HUES48 (cell line): ENCODE results near the gene TMEM240.
"Not testable (repeated sequence)": the region's sequence is repeated elsewhere in the genome, so short reads cannot be mapped to it uniquely, and the experiment has no call there.

ENCODE experiments used
- H3K27ac ChIP-seq: one replicate; pipeline ENCODE4 v1.7.0; 2013; ENCODE audit warnings: low read depth, low read length, inconsistent platforms
- H3K27me3 ChIP-seq: 2 replicates; pipeline ENCODE4 v1.6.1; 2013; ENCODE audit warnings: mild to moderate bottlenecking, low read length; ENCODE audit not compliant: control insufficient read depth, insufficient read depth
- H3K36me3 ChIP-seq: 2 replicates; pipeline ENCODE4 v1.6.1; 2013; ENCODE audit warnings: low read length; ENCODE audit not compliant: control insufficient read depth, insufficient read depth
- H3K4me1 ChIP-seq: 2 replicates; pipeline ENCODE4 v1.6.1; 2013; ENCODE audit warnings: mild to moderate bottlenecking, low read length; ENCODE audit not compliant: control insufficient read depth, insufficient read depth
- H3K4me3 ChIP-seq: 2 replicates; pipeline ENCODE4 v1.5.1; 2013; ENCODE audit warnings: mild to moderate bottlenecking, low read depth, low read length
- H3K9ac ChIP-seq: 2 replicates; pipeline ENCODE4 v1.6.1; 2013; ENCODE audit warnings: mild to moderate bottlenecking, low read depth, low read length, moderate library complexity
- H3K9me3 ChIP-seq: 2 replicates; pipeline ENCODE4 v1.6.1; 2013; ENCODE audit warnings: low read length; ENCODE audit not compliant: control insufficient read depth, insufficient read depth

Gene TMEM240

GRCh38 chr1:1519805-1520505 lies 20.5 kb downstream of the TMEM240 start:
- H3K4me3 ChIP-seq, H3K4me1 ChIP-seq, H3K9ac ChIP-seq, H3K9me3 ChIP-seq, H3K27me3 ChIP-seq, H3K27ac ChIP-seq: not testable (repeated sequence)
- H3K36me3 ChIP-seq: peaks cover 40% of the 10 kb centered on the region

- H3K27ac ChIP-seq: not testable (repeated sequence)
Observed at GRCh38 chr1:1518621-1519007, 21.8 kb downstream of the TMEM240 start.

GRCh38 chr1:1517973-1518620 lies 22.3 kb downstream of the TMEM240 start:
- no peak overlapping the region for H3K9ac ChIP-seq
- no peaks in the 10 kb centered on the region for H3K4me1 ChIP-seq
- H3K27ac ChIP-seq: no peak overlapping the region
- no peaks in the 10 kb centered on the region for H3K9me3 ChIP-seq
- no peaks in the 10 kb centered on the region for H3K27me3 ChIP-seq
- peaks cover 38% of the 10 kb centered on the region for H3K36me3 ChIP-seq
- no peak overlapping the region for H3K4me3 ChIP-seq

More at GRCh38 chr1:1518621-1519007, 21.8 kb downstream of the TMEM240 start:
- H3K36me3 ChIP-seq: peaks cover 38% of the 10 kb centered on the region
- H3K9ac ChIP-seq, H3K4me1 ChIP-seq, H3K4me3 ChIP-seq, H3K27me3 ChIP-seq, H3K9me3 ChIP-seq: not testable (repeated sequence)

- not testable (repeated sequence) for H3K27ac ChIP-seq, H3K9ac ChIP-seq, H3K27me3 ChIP-seq, H3K4me1 ChIP-seq, H3K4me3 ChIP-seq, H3K9me3 ChIP-seq
- H3K36me3 ChIP-seq: peaks cover 36% of the 10 kb centered on the region
Observed at GRCh38 chr1:1516923-1517322, 23.5 kb downstream of the TMEM240 start.

GRCh38 chr1:1514376-1514775 lies 26.0 kb downstream of the TMEM240 start:
- H3K36me3 ChIP-seq: peaks cover 20% of the 10 kb centered on the region
- not testable (repeated sequence) for H3K9ac ChIP-seq, H3K9me3 ChIP-seq, H3K4me3 ChIP-seq, H3K27me3 ChIP-seq, H3K27ac ChIP-seq, H3K4me1 ChIP-seq

GRCh38 chr1:1513675-1514074 lies 26.7 kb downstream of the TMEM240 start:
- not testable (repeated sequence) for H3K27me3 ChIP-seq, H3K9ac ChIP-seq, H3K27ac ChIP-seq, H3K4me3 ChIP-seq, H3K4me1 ChIP-seq, H3K9me3 ChIP-seq
- H3K36me3 ChIP-seq: peaks cover 20% of the 10 kb centered on the region

- H3K4me1 ChIP-seq, H3K9me3 ChIP-seq, H3K27ac ChIP-seq, H3K9ac ChIP-seq, H3K27me3 ChIP-seq: not testable (repeated sequence)
- peak overlapping the region; percentile 88 for H3K4me3 ChIP-seq
- peaks cover 13% of the 10 kb centered on the region for H3K36me3 ChIP-seq
Observed at GRCh38 chr1:1512425-1512824, 28.0 kb downstream of the TMEM240 start.

GRCh38 chr1:1511533-1512285 lies 28.7 kb downstream of the TMEM240 start, which contains the start of gene ATAD3A:
ATAD3A (plus strand) TSS chr1:1512162; CDS start chr1:1512269, 107 bp downstream.
- Histone ChIP-seq H3K4me1 (no peaks in the 10 kb centered on the region), H3K27ac (peak within 1 kb of the TSS; percentile 94), H3K9me3 (no peaks in the 10 kb centered on the region), H3K27me3 (no peaks in the 10 kb centered on the region), H3K4me3 (peak within 1 kb of the TSS; percentile 88), H3K36me3 (peaks cover 10% of the 10 kb centered on the region), H3K9ac (peak within 1 kb of the TSS; percentile 90)

DNA sequence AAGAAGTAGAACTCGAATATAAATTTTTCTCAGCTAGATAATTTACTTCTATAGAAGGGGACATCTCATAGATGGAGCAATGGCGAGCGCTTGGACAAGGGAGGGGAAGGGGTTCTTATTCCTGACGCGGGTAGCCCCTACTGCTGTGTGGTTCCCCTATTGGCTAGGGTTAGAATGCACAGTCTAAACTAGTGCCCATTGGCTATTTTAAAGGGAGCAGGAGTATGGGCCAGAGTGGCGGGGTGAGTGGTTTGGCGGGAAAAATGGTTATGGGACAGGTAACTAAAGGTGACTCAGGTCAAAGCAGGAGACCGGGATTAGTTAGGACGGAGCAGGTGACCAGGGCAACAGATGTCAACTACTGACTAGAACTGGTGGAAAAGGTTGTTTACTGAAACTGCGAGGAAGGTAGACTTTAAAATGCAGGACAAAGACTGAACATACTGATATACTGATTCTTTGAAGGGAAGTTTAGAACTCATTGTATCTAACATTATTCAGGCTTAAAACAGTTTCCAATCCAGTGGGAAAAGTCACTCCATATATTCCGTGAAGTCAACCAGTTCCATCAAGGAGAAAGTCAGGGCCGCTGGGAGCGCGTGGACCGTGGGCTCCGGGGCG lies 29.4 kb downstream of the TMEM240 start:
- Histone ChIP-seq H3K27ac (peak overlapping the region; percentile 94), H3K4me3 (peak overlapping the region; percentile 88), H3K36me3 (peaks cover 5% of the 10 kb centered on the region; the same call in 1 of the 2 replicates), H3K9me3 (no peaks in the 10 kb centered on the region), H3K27me3 (no peaks in the 10 kb centered on the region), H3K4me1 (no peaks in the 10 kb centered on the region), H3K9ac (peak overlapping the region; percentile 90)

DNA sequence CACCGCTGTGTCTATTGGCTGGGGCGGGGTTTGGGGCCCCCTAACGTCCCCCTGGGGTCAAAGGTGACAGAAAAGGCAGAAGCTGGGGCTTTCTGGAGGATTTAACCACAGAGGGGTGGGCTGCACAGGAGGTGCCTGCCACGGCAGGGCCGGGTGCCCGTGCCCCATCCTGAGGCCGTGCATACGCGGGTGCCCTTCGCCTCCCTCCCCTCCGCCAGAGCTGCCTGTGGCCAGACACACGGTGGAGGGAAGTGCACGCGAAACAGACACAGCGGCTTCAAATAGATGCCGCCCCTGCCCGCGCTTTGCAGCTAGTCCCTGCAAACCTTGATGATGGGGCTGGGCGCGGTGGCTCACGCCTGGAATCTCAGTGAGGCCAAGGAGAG lies 31.0 kb downstream of the TMEM240 start:
- H3K9me3 ChIP-seq, H3K9ac ChIP-seq, H3K36me3 ChIP-seq, H3K27me3 ChIP-seq, H3K4me3 ChIP-seq, H3K27ac ChIP-seq, H3K4me1 ChIP-seq: not testable (repeated sequence)
